Measurements from ENCODE around the gene TCAF1.
A peak's percentile ranks its signal among the peaks of the same experiment; 100 is the strongest.

Gene TCAF1, protein sequence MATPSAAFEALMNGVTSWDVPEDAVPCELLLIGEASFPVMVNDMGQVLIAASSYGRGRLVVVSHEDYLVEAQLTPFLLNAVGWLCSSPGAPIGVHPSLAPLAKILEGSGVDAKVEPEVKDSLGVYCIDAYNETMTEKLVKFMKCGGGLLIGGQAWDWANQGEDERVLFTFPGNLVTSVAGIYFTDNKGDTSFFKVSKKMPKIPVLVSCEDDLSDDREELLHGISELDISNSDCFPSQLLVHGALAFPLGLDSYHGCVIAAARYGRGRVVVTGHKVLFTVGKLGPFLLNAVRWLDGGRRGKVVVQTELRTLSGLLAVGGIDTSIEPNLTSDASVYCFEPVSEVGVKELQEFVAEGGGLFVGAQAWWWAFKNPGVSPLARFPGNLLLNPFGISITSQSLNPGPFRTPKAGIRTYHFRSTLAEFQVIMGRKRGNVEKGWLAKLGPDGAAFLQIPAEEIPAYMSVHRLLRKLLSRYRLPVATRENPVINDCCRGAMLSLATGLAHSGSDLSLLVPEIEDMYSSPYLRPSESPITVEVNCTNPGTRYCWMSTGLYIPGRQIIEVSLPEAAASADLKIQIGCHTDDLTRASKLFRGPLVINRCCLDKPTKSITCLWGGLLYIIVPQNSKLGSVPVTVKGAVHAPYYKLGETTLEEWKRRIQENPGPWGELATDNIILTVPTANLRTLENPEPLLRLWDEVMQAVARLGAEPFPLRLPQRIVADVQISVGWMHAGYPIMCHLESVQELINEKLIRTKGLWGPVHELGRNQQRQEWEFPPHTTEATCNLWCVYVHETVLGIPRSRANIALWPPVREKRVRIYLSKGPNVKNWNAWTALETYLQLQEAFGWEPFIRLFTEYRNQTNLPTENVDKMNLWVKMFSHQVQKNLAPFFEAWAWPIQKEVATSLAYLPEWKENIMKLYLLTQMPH

DNA sequence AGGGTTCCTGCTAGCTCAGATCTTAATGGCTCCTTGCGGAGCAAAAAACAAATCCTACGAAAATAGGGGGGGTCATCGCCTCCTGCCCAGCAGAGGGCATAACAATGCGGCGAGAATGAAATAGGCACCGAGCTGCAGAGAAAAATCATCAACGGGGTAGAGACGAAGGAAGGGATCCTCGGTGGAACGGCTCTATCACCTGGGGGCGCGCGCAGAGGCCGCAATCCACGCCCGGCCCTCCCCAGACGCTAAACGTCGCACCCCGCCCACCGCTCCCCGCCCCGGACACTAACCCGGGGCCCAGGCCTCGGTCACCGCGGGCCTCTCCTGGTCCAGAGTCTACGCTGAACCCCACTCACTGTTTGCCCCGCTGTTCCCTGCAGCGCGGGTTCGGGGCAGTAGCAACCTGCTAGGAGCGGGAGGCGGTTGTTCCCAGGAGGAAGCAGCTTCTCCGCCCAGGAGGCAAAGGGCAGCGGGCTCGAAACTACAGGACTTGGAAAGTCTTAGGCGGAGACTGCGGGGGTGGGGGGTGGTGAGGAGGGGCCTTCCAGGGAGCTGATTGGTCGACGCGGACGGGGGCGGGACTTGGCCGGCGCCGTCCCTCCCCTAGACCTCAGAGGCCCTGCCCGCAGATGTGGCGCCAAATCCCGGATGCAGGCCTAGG lies at the start of gene TCAF1:
Gene TCAF1 (minus strand): TSS at position 509 of the 664 bp plus-strand sequence. CDS start 25,568 bp downstream, outside the sequence.
- Mint-ChIP-seq H3K27me3 (ENCODE audit: low read depth) (no peaks in the 10 kb centered on the region), H3K9me3 (no peaks in the 10 kb centered on the region), H3K4me1 (ENCODE audit: low read depth) (peaks cover 21% of the 10 kb centered on the region), H3K36me3 (ENCODE audit: low read depth) (no peaks in the 10 kb centered on the region), H3K4me3 (peak within 1 kb of the TSS; percentile 96), H3K27ac (peak within 1 kb of the TSS; percentile 89)

DNA sequence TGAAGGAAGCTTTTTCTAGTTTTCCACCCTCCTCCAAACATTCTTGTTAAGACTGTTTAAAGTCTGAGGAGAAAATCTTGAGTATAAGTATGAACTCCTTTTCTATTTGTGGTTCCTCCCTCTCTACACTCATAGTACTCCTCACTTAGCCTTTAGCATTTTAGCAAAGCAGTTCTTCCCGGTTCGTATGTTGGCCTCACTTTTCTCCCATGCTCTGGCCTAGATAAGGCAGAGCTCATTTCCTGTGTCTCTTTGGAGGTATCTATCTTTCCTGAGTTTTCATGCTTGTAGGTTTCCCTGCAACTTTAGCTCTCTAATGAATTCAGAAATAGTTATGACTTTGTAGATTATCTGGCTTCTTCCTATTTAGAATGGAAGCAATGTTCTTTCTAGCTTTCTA lies 46.8 kb upstream of the TCAF1 start:
- peaks cover 34% of the 10 kb centered on the region for H3K27me3 Mint-ChIP-seq (ENCODE audit: low read depth)
- H3K9me3 Mint-ChIP-seq = no peaks in the 10 kb centered on the region
- H3K4me3 Mint-ChIP-seq = no peak overlapping the region
- H3K4me1 Mint-ChIP-seq (ENCODE audit: low read depth) = no peaks in the 10 kb centered on the region
- H3K27ac Mint-ChIP-seq = no peak overlapping the region
- no peaks in the 10 kb centered on the region for H3K36me3 Mint-ChIP-seq (ENCODE audit: low read depth)

DNA sequence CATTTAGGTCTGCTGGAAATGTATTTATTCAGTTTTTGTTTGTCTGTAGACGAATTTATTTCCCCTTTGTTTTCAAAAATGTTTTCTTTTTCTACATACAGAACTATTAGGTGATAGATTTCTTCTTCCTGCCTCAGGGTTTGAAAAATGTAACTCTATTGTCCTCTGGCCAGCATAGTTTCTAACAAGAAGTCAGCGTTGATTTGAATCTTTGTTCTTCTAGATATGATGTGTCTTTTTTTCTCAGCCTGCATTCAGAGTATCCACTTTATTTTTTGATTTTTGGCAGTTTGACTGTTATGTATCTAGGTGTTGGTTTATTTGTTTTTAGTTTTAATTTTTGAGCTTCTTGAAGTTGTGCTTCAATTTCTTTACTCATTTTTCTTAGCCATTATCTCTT lies 45.1 kb upstream of the TCAF1 start:
- Mint-ChIP-seq H3K4me3 (no peak overlapping the region), H3K27me3 (ENCODE audit: low read depth) (peaks cover 35% of the 10 kb centered on the region), H3K4me1 (ENCODE audit: low read depth) (no peaks in the 10 kb centered on the region), H3K27ac (no peak overlapping the region), H3K9me3 (no peaks in the 10 kb centered on the region), H3K36me3 (ENCODE audit: low read depth) (no peaks in the 10 kb centered on the region)

DNA sequence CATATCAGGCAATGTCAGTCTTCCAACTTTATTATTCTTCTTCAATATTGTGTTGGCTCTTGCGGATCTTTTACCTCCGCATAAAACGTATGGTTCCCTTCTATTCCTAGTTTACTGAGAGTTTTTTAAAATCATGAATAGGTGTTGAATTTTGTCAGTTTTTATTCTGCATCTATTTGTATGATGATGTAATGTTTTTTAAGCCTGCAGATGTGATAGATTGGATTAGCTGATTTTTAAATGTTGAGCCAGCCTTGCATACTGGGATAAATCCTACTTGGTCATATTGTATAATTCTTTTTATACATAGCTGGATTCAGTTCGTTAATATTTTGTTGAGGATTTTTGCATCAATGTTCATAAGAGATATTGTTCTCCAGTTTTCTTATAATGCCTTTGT lies 43.4 kb upstream of the TCAF1 start:
- Mint-ChIP-seq H3K36me3 (ENCODE audit: low read depth) (no peaks in the 10 kb centered on the region), H3K4me3 (no peak overlapping the region), H3K27ac (no peak overlapping the region), H3K4me1 (ENCODE audit: low read depth) (no peaks in the 10 kb centered on the region), H3K9me3 (no peaks in the 10 kb centered on the region), H3K27me3 (ENCODE audit: low read depth) (peaks cover 39% of the 10 kb centered on the region)

DNA sequence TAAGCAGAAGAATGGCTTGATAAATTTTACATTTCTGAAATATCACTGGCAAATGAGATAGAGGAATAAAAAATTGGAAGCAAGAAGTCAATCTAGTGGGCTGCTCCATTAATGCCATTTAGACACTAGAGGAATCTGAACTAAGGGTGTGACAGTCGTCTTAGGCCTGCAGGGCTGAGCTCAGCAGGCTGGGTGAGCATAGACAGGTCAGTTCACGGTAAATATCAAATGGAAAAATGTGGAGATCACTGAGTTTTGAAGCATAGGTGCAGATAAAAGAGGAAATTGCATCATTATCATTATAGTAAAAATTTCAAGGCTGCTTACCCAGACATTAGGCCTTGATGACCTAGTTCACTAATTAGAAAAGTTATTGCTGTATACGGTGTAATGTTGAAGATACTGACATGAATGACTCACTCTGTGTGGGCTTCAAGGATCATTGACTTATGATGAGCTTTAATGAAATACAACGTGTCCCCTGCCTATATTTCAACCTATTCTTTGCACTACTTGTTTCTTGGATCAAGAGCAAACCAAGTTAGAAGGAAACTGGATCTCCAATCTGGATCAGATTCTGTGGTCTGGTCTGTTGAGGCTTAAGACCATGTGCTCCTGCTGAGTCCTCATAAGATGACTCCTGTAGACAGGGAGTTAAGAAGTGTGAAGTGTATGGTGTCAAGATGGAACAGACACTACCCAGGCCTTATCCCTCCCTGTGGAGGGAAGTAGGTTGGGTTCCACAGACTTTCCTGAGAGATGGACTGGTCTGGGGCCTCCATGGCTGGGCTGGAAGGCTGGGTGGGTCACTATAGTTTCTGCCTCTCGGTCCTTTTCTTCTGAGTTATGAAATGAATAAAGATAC lies 36.6 kb upstream of the TCAF1 start:
- H3K27me3 Mint-ChIP-seq (ENCODE audit: low read depth) = peaks cover 5% of the 10 kb centered on the region
- no peaks in the 10 kb centered on the region for H3K36me3 Mint-ChIP-seq (ENCODE audit: low read depth)
- no peaks in the 10 kb centered on the region for H3K4me1 Mint-ChIP-seq (ENCODE audit: low read depth)
- no peaks in the 10 kb centered on the region for H3K9me3 Mint-ChIP-seq
- no peak overlapping the region for H3K4me3 Mint-ChIP-seq
- no peak overlapping the region for H3K27ac Mint-ChIP-seq

DNA sequence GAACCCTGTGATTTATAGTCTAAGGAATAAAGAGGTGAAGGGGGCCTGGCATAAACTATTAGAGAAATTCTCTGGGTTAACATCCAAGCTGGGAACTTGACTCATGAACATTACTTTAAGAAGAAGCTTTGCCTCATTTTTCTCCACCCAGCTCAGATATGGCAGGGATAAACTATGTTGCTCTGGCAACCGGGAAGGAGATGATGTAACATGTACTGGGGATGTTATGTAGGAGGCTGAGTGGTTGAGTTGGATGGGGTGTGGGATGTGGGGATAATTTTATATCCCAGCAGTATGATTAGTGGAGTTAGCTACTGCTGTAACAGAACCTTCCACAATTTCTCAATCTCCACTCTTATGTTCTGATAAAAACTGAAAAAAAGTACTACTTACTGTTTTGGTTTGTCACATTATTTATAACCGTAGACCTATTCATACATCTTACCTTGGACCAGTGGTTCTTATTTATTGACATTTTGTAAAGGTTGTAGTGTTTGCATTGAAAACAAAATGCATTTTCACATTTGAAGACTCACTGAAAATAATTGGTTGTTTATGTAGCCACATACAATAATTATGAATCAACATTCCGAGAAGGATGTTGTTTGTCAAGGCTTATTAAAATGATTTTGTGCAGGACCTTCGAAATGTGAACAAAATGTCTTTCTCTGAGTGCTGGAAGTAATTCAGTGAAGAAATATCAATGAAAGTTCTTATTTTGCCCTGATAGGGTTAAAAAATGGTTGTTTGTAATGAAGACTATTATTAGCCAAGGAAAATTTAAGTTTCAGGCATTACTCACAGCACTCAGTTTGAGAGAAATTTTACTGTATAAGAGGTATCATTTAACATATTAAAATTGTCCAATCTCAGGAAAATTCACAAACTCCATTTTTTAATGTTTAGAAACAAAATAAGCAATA lies 34.4 kb upstream of the TCAF1 start:
- Mint-ChIP-seq H3K9me3 (peaks cover 6% of the 10 kb centered on the region), H3K27ac (no peak overlapping the region), H3K4me1 (ENCODE audit: low read depth) (peaks cover 9% of the 10 kb centered on the region), H3K27me3 (ENCODE audit: low read depth) (no peaks in the 10 kb centered on the region), H3K36me3 (ENCODE audit: low read depth) (peaks cover 2% of the 10 kb centered on the region), H3K4me3 (no peak overlapping the region)

DNA sequence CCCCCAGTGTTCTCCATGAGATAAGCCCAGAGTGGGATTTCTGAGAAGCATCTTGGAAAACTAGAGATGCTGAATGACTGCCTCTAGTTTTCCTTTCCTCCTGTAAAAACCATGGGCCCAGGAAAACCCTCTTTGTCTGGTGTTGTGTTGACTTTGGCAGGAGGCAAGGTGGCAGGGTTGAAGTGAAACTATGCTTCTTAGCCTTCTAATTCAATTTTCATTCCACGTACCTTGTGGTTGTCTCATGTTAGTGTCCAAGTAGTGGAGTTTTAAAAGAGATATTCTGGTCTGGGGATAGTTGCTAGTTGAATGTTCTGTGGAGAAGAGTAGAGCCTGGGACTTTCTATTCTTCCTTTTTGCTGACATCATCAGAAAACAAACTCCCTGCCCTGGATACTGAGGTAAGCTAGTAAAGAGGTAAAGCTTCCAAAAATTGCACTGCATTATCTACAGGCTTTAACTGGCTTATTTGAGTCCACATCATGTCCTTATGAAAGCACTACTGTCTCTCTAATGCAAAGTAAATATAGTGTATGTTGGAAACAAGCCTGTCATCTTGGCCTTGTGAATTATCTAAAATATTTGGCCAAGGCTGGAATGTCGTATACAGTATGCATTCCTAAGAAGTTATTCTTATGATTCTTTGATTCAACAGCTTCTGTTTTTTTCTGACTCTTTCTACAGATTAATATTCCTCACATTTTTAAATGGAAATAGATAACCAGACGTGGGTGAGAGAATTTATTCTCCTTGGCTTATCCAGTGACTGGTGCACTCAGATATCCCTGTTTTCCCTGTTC lies 32.8 kb upstream of the TCAF1 start, which contains the start of gene OR2F2:
Gene OR2F2 (plus strand): TSS at position 708 of the 800 bp plus-strand sequence. CDS start 0 bp downstream, at position 708.
- Mint-ChIP-seq H3K4me3 (no peak within 1 kb of the TSS), H3K36me3 (ENCODE audit: low read depth) (peaks cover 2% of the 10 kb centered on the region), H3K27ac (no peak within 1 kb of the TSS), H3K27me3 (ENCODE audit: low read depth) (no peaks in the 10 kb centered on the region), H3K4me1 (ENCODE audit: low read depth) (peaks cover 10% of the 10 kb centered on the region), H3K9me3 (peaks cover 6% of the 10 kb centered on the region)

DNA sequence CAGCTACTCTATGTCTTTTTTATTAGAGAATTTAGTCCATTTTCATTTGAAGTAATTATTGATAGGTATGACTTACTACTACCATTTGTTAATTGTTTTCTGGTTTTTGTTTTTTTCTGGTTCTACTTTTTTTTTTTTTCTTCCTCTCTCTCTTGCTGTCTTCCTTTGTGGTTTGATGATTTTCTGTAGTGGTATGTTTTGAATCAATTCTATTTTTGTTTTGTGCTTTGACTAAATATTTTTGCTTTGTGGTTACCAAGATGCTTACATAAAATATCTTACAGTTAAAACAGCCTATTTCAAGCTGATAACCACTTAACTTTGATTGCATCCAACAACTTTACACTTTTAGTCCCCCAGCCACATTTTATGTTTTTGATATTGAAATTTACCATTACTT lies 29.8 kb upstream of the TCAF1 start:
- peaks cover 12% of the 10 kb centered on the region for H3K4me1 Mint-ChIP-seq (ENCODE audit: low read depth)
- peaks cover 6% of the 10 kb centered on the region for H3K9me3 Mint-ChIP-seq
- peaks cover 3% of the 10 kb centered on the region for H3K27me3 Mint-ChIP-seq (ENCODE audit: low read depth)
- no peak overlapping the region for H3K4me3 Mint-ChIP-seq
- H3K27ac Mint-ChIP-seq = peak overlapping the region; percentile 4
- H3K36me3 Mint-ChIP-seq (ENCODE audit: low read depth) = peaks cover 2% of the 10 kb centered on the region

DNA sequence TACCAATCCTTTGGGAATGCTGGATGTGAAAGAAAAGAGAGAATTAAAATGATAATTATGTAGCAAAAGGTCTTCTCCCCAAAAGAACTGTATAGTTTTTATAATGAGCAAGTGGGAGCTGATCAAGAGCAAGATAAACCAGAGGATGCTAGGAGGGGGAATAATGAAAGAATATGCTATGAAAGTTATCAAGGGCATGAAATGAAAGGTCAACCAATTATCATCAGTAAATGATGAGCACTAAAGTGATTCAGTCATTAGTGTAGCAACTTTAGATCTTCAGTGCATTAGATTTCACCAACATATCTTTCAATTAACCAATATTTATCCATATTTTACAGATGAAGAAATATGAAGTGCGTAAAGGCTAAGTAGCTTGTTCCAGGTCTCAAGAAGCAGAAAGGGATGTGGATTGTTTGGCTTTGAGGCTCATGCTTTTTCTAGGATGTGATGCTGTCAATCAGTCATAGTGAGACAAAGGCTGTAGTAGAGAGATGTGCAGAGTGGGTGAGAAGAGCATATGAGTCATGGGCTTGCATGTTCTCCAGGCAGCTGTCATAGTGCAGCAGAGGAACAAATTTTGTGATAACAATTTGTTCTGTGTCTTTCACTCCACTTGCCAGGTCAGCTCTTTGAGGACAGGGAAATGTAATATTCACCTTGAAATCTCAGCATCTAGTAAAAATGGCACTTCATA lies 27.4 kb upstream of the TCAF1 start:
- no peak overlapping the region for H3K4me3 Mint-ChIP-seq
- peaks cover 2% of the 10 kb centered on the region for H3K36me3 Mint-ChIP-seq (ENCODE audit: low read depth)
- peaks cover 12% of the 10 kb centered on the region for H3K4me1 Mint-ChIP-seq (ENCODE audit: low read depth)
- peaks cover 3% of the 10 kb centered on the region for H3K27me3 Mint-ChIP-seq (ENCODE audit: low read depth)
- H3K9me3 Mint-ChIP-seq = peaks cover 6% of the 10 kb centered on the region
- H3K27ac Mint-ChIP-seq = no peak overlapping the region

DNA sequence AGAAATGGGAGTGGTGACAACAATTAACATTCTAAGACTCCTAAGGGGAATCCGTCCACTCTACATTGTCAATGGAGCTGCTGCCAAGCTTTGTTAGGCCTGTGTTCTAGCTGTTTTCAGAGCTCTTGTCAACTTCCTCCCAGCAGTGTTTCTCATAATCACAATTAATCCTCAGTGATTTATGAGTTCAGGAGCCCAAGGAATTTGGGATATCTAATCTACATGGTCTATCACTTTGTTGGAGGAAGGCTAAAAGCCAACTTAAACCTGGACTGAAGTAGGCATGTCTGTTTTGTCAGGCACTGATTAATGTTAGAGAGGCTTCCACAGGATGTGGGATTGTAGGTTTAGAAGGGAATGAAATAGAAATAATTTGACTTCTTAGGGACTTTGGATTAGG lies 22.9 kb upstream of the TCAF1 start:
- Mint-ChIP-seq H3K9me3 (no peaks in the 10 kb centered on the region), H3K27ac (no peak overlapping the region), H3K4me3 (no peak overlapping the region), H3K4me1 (ENCODE audit: low read depth) (peaks cover 2% of the 10 kb centered on the region), H3K27me3 (ENCODE audit: low read depth) (peaks cover 32% of the 10 kb centered on the region), H3K36me3 (ENCODE audit: low read depth) (no peaks in the 10 kb centered on the region)

DNA sequence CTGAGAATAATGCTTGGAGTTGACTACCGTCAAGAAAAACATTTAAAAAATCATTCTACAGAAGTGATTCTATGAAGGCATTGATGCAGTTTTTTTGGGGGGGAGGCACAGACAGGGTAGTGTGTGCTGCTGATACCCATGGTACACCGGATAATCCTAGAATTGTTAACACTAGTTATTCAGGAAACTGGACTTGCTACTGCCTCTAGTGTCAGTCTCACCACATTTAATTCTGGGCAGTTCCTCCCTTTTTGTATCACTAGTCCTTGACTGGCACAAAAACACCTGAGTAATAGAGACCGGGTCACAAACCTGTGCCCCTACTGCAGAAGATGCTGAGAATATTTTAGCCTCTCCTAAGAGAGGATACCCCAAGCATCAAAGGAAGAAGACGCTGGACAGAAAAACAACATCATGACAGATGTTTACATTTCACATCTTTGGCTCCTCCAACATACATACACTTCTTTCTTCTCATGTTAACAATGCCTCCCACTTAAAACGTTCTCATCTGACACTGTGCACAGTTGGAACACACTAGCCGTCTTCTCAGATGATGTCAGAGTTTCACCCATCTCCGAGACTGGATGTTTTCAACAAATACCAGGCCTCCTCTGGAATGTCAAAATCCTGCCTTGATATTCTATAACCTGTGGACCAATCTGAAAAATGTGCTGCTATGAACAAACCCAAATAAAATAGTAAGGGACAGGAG lies 13.1 kb upstream of the TCAF1 start:
- no peak overlapping the region for H3K4me3 Mint-ChIP-seq
- H3K36me3 Mint-ChIP-seq (ENCODE audit: low read depth) = no peaks in the 10 kb centered on the region
- H3K27me3 Mint-ChIP-seq (ENCODE audit: low read depth) = peaks cover 38% of the 10 kb centered on the region
- no peaks in the 10 kb centered on the region for H3K9me3 Mint-ChIP-seq
- H3K27ac Mint-ChIP-seq = no peak overlapping the region
- no peaks in the 10 kb centered on the region for H3K4me1 Mint-ChIP-seq (ENCODE audit: low read depth)

Data from T-helper 1 cell treated with Interleukin-12 subunit alpha and Interleukin-12 subunit beta and Interleukin-4 antibody, amounts not matched to agents 30 μg/mL and 1 μg/mL, for 36 hours (primary cell).